ENCODE measurements around the gene TRDN.

- TF ChIP-seq CTCF (IDR thresholded peaks at IDR 0.05; ENCODE audit: low read length) (no peak), EZH2 (IDR thresholded peaks at IDR 0.05; ENCODE audit: borderline replicate concordance, low read length) (no peak)
Observed at GRCh38 chr6:123580331-123580730, 56.4 kb downstream of the TRDN start.
